ENCODE results near the gene RXRA. TPM values are rescaled to one million over a fixed set of nuclear protein-coding genes. Genes with fewer than 3 reads are reported as not detected.

The RXRA gene
- total and polyA plus RNA-seq, 2 donors (not counting 1 experiment from before 2014, with no cell fraction given): 2.6 to 6.8 TPM

GRCh38 chr9:134367791-134368490 is 41.7 kb downstream of the RXRA start:
- no peaks in the 10 kb centered on the region for H3K27me3 Mint-ChIP-seq
- peaks cover 2% of the 10 kb centered on the region for H3K4me1 Mint-ChIP-seq
- no peaks in the 10 kb centered on the region for H3K27me3 ChIP-seq (replicated peaks in 1 of 4; ENCODE audit: control extremely low read depth in 1 of 4, control insufficient read depth in 3 of 4, insufficient read depth in 4 of 4, low read length in 3 of 4)
- 94% methylated on average over 18 of the region's 19 CpGs for WGBS (ENCODE audit: insufficient coverage)
- H4K20me1 ChIP-seq (ENCODE audit: control insufficient read depth, insufficient read depth, low read length, poor library complexity, severe bottlenecking): no peaks in the 10 kb centered on the region
- no peak overlapping the region for H3K27ac Mint-ChIP-seq
- intact Hi-C loops (cut with micrococcal nuclease): no loop called here
- no peak overlapping the region for H3K4me3 ChIP-seq (ENCODE audit: control extremely low read depth in 1 of 5, extremely low read depth in 1 of 5, insufficient read depth in 1 of 5, low read depth in 2 of 5, low read length in 4 of 5)
- no peak overlapping the region for H3K27ac ChIP-seq (ENCODE audit: low read length in 2 of 2)
- H3K36me3 ChIP-seq (replicated peaks in 1 of 2; ENCODE audit: control extremely low read depth in 1 of 2, control insufficient read depth in 1 of 2, extremely low read depth in 1 of 2, insufficient read depth in 2 of 2, low read length in 1 of 2): no peaks in the 10 kb centered on the region
- TF ChIP-seq EZH2 (IDR thresholded peaks at IDR 0.05; ENCODE audit: borderline replicate concordance, insufficient read depth, low read depth, low read length, poor library complexity, severe bottlenecking) (no peak), CTCF (IDR thresholded peaks at IDR 0.05) (no peak)
- no peaks in the 10 kb centered on the region for H3K9me3 ChIP-seq (ENCODE audit: control extremely low read depth in 1 of 3, control insufficient read depth in 2 of 3, insufficient read depth in 1 of 3, low read length in 2 of 3)
- no peak overlapping the region for H3K4me2 ChIP-seq (replicated peaks; ENCODE audit: low read depth, low read length, poor library complexity, severe bottlenecking)
- no peak for ATAC-seq (ENCODE audit: low read depth)
- H3K4me1 ChIP-seq (ENCODE audit: control insufficient read depth in 2 of 2, insufficient read depth in 2 of 2, low read length in 2 of 2): peaks cover 4 to 6% of the 10 kb centered on the region in 2 donors
- H3K9ac ChIP-seq (ENCODE audit: low read length): no peak overlapping the region
- H3K79me2 ChIP-seq (ENCODE audit: control insufficient read depth, insufficient read depth, low read length): peaks cover 13% of the 10 kb centered on the region
- no peak overlapping the region for H3K4me3 Mint-ChIP-seq
- no peaks in the 10 kb centered on the region for H3K9me3 Mint-ChIP-seq (ENCODE audit: insufficient read depth)
- DNase-seq: no peak
- H2AFZ ChIP-seq (ENCODE audit: insufficient read depth, low read depth, low read length, poor library complexity, severe bottlenecking): no peak overlapping the region
- ChIA-PET POLR2A (no interaction called here), CTCF (no interaction called here)

GRCh38 chr9:134368571-134368970 is 42.3 kb downstream of the RXRA start:
- ChIA-PET POLR2A (no interaction called here), CTCF (no interaction called here)
- Histone ChIP-seq H3K9ac (ENCODE audit: low read length) (no peak overlapping the region), H3K27ac (ENCODE audit: low read length in 2 of 2) (no peak overlapping the region), H3K4me3 (ENCODE audit: control extremely low read depth in 1 of 5, extremely low read depth in 1 of 5, insufficient read depth in 1 of 5, low read depth in 2 of 5, low read length in 4 of 5) (no peak overlapping the region), H3K4me2 (replicated peaks; ENCODE audit: low read depth, low read length, poor library complexity, severe bottlenecking) (no peak overlapping the region), H3K4me1 (ENCODE audit: control insufficient read depth in 2 of 2, insufficient read depth in 2 of 2, low read length in 2 of 2) (peaks cover 4 to 12% of the 10 kb centered on the region in 2 donors), H2AFZ (ENCODE audit: insufficient read depth, low read depth, low read length, poor library complexity, severe bottlenecking) (no peak overlapping the region), H3K36me3 (replicated peaks in 1 of 2; ENCODE audit: control extremely low read depth in 1 of 2, control insufficient read depth in 1 of 2, extremely low read depth in 1 of 2, insufficient read depth in 2 of 2, low read length in 1 of 2) (no peaks in the 10 kb centered on the region), H3K79me2 (ENCODE audit: control insufficient read depth, insufficient read depth, low read length) (peaks cover 13% of the 10 kb centered on the region), H4K20me1 (ENCODE audit: control insufficient read depth, insufficient read depth, low read length, poor library complexity, severe bottlenecking) (no peaks in the 10 kb centered on the region), H3K27me3 (replicated peaks in 1 of 4; ENCODE audit: control extremely low read depth in 1 of 4, control insufficient read depth in 3 of 4, insufficient read depth in 4 of 4, low read length in 3 of 4) (no peaks in the 10 kb centered on the region), H3K9me3 (ENCODE audit: control extremely low read depth in 1 of 3, control insufficient read depth in 2 of 3, insufficient read depth in 1 of 3, low read length in 2 of 3) (no peaks in the 10 kb centered on the region)
- Mint-ChIP-seq H3K9me3 (ENCODE audit: insufficient read depth) (no peaks in the 10 kb centered on the region), H3K4me1 (peaks cover 2% of the 10 kb centered on the region), H3K4me3 (no peak overlapping the region), H3K27me3 (no peaks in the 10 kb centered on the region), H3K27ac (no peak overlapping the region)
- intact Hi-C loops (cut with micrococcal nuclease): no loop called here
- ATAC-seq (ENCODE audit: low read depth) (no peak), DNase-seq (no peak)
- TF ChIP-seq CTCF (IDR thresholded peaks at IDR 0.05): no peak
- no peak for TF ChIP-seq EZH2 (IDR thresholded peaks at IDR 0.05; ENCODE audit: borderline replicate concordance, insufficient read depth, low read depth, low read length, poor library complexity, severe bottlenecking)
- WGBS (ENCODE audit: insufficient coverage): 100% methylated on average over 1 of the region's 3 CpGs
